ENCODE data around the gene CRYGN. TPM values are rescaled to one million over a fixed set of nuclear protein-coding genes. Genes with fewer than 3 reads are reported as not detected.
A peak's percentile ranks its signal among the peaks of the same experiment; 100 is the strongest.

Gene CRYGN
- polyA plus RNA-seq, 3 donors, result not detected

DNA sequence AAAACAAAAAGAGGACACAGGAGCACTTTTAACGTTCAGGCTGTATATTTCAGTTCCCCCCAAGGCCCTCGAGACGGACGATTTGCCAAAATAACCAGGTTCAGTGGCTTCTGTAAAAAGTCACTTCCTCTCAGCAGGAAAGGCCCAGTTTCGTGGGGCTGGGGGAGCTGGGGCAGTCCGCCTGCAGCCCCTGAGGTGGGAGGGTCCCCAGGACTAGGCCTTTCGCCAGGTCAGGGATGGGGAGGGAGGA lies 58.9 kb downstream of the CRYGN start:
- Histone ChIP-seq H3K9me3 (replicated peaks in 1 of 2; ENCODE audit: control insufficient read depth in 1 of 2, insufficient read depth in 1 of 2, low read length in 2 of 2) (peaks cover 0 to 9% of the 10 kb centered on the region in 2 donors), H4K20me1 (ENCODE audit: insufficient read depth, low read length) (no peaks in the 10 kb centered on the region), H3K9ac (ENCODE audit: insufficient read depth, low read length, poor library complexity, severe bottlenecking) (peak overlapping the region; percentile 29), H3K4me1 (ENCODE audit: control insufficient read depth in 1 of 2, insufficient read depth in 2 of 2, low read length in 2 of 2) (peaks cover 15 to 22% of the 10 kb centered on the region in 2 donors), H2AFZ (ENCODE audit: insufficient read depth, low read depth, low read length, poor library complexity, severe bottlenecking) (peak overlapping the region; percentile 65), H3K79me2 (ENCODE audit: insufficient read depth, low read length) (no peaks in the 10 kb centered on the region), H3K27ac (ENCODE audit: low read depth in 1 of 2, low read length in 2 of 2) (no peak overlapping the region), H3K4me2 (replicated peaks; ENCODE audit: extremely low read depth, low read length, poor library complexity, severe bottlenecking) (peak overlapping the region; percentile 79), H3K4me3 (replicated peaks in 1 of 3; ENCODE audit: low read depth in 2 of 3, low read length in 3 of 3) (peak overlapping the region in 2 of 3 experiments; percentile 1 to 66), H3K36me3 (replicated peaks in 1 of 2; ENCODE audit: control insufficient read depth in 1 of 2, insufficient read depth in 2 of 2, low read length in 2 of 2) (peaks cover 22 to 29% of the 10 kb centered on the region in 2 donors), H3K27me3 (ENCODE audit: control insufficient read depth in 2 of 2, insufficient read depth in 2 of 2, low read length in 2 of 2) (peaks cover 12 to 37% of the 10 kb centered on the region in 2 donors)
- Mint-ChIP-seq H3K27me3 (ENCODE audit: low read depth in 3 of 3) (peaks cover 36 to 50% (median 43%) of the 10 kb centered on the region in 3 donors), H3K9me3 (peaks cover 0 to 12% (median 3%) of the 10 kb centered on the region in 7 donors), H3K36me3 (peaks cover 33 to 37% of the 10 kb centered on the region in 2 donors), H3K4me3 (peak overlapping the region; percentile 63 to 81), H3K4me1 (peaks cover 11% of the 10 kb centered on the region), H3K27ac (no peak overlapping the region)
- 0% methylated on average over 7 of the region's 7 CpGs for WGBS (ENCODE audit: insufficient coverage)
- peak; percentile 20 to 29 (median 23) for DNase-seq
- intact Hi-C loops (cut with micrococcal nuclease), result loop anchor here in 1 of 2 donors (5.0 kb wide), 1 partner anchor 71 kb away; no protein-coding TSS in a partner anchor
- TF ChIP-seq, protein P1, sequence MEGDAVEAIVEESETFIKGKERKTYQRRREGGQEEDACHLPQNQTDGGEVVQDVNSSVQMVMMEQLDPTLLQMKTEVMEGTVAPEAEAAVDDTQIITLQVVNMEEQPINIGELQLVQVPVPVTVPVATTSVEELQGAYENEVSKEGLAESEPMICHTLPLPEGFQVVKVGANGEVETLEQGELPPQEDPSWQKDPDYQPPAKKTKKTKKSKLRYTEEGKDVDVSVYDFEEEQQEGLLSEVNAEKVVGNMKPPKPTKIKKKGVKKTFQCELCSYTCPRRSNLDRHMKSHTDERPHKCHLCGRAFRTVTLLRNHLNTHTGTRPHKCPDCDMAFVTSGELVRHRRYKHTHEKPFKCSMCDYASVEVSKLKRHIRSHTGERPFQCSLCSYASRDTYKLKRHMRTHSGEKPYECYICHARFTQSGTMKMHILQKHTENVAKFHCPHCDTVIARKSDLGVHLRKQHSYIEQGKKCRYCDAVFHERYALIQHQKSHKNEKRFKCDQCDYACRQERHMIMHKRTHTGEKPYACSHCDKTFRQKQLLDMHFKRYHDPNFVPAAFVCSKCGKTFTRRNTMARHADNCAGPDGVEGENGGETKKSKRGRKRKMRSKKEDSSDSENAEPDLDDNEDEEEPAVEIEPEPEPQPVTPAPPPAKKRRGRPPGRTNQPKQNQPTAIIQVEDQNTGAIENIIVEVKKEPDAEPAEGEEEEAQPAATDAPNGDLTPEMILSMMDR (IDR thresholded peaks at IDR 0.05), result no peak

DNA sequence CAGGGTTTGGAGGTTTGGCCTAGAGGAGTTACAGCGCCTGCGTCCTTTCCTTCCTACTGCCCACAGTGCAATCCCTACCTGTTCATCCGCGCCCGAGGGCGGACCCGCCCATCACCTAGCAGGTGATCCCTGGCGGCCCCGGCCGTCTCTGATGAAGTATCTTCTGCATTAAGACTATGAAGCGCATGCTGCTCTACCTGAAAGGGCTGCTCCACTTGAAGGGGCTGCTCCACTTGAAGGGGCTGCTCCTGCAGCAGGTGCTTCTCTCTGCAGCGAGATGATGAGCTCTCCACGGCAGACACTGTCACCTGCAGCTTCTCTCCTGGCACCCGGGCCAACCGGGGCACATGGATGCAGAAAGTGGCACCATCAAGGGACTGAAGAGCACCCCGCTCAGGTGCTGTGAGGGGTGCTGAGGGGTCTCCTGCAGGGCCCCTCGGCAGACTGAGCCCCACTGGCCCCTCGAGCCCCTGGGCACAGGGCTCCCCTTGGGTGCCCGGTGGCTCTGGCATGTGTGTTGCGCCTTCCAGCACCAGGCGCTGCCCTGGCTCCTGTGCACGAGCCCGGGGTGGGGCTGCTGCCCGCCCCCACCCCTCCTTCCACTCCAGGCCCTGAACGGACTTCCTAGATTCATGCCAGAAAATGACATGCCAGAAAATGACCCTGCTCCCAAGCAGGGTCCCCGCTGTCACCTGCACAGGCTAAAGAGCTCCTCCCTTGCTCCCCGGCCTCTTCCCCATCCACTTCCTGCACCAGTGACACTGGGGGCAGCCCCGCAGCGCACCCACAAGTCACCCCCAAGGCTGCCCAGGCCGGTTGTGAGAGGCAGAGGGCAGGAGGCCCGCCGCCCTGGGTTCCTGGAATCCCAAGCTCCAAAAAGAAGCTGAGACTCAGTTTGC lies 59.5 kb downstream of the CRYGN start:
- H3K27ac Mint-ChIP-seq, result no peak overlapping the region
- H3K79me2 ChIP-seq (ENCODE audit: insufficient read depth, low read length), result no peaks in the 10 kb centered on the region
- H2AFZ ChIP-seq (ENCODE audit: insufficient read depth, low read depth, low read length, poor library complexity, severe bottlenecking), result peak overlapping the region; percentile 65
- H3K9me3 Mint-ChIP-seq, result peaks cover 0 to 12% (median 3%) of the 10 kb centered on the region in 7 donors
- WGBS (ENCODE audit: insufficient coverage), result 63% methylated on average over 26 of the region's 32 CpGs
- peaks cover 36 to 47% (median 41%) of the 10 kb centered on the region in 3 donors for H3K27me3 Mint-ChIP-seq (ENCODE audit: low read depth in 3 of 3)
- H3K36me3 ChIP-seq (replicated peaks in 1 of 2; ENCODE audit: control insufficient read depth in 1 of 2, insufficient read depth in 2 of 2, low read length in 2 of 2), result peaks cover 28 to 35% of the 10 kb centered on the region in 2 donors
- H3K9me3 ChIP-seq (replicated peaks in 1 of 2; ENCODE audit: control insufficient read depth in 1 of 2, insufficient read depth in 1 of 2, low read length in 2 of 2), result peaks cover 0 to 9% of the 10 kb centered on the region in 2 donors
- H3K4me1 ChIP-seq (ENCODE audit: control insufficient read depth in 1 of 2, insufficient read depth in 2 of 2, low read length in 2 of 2), result peaks cover 15 to 22% of the 10 kb centered on the region in 2 donors
- peak overlapping the region; percentile 63 to 81 for H3K4me3 Mint-ChIP-seq
- H3K9ac ChIP-seq (ENCODE audit: insufficient read depth, low read length, poor library complexity, severe bottlenecking), result peak overlapping the region; percentile 29
- H4K20me1 ChIP-seq (ENCODE audit: insufficient read depth, low read length), result no peaks in the 10 kb centered on the region
- peaks cover 12 to 37% of the 10 kb centered on the region in 2 donors for H3K27me3 ChIP-seq (ENCODE audit: control insufficient read depth in 2 of 2, insufficient read depth in 2 of 2, low read length in 2 of 2)
- intact Hi-C loops (cut with micrococcal nuclease), result loop anchor here in 1 of 2 donors (5.0 kb wide), 1 partner anchor 72 kb away; no protein-coding TSS in a partner anchor
- no peak overlapping the region for H3K27ac ChIP-seq (ENCODE audit: low read depth in 1 of 2, low read length in 2 of 2)
- DNase-seq, result no peak
- peak overlapping the region in 2 of 3 experiments; percentile 1 to 66 for H3K4me3 ChIP-seq (replicated peaks in 1 of 3; ENCODE audit: low read depth in 2 of 3, low read length in 3 of 3)
- H3K36me3 Mint-ChIP-seq, result peaks cover 38 to 43% of the 10 kb centered on the region in 2 donors
- H3K4me2 ChIP-seq (replicated peaks; ENCODE audit: extremely low read depth, low read length, poor library complexity, severe bottlenecking), result peak overlapping the region; percentile 79
- TF ChIP-seq, protein P1 (IDR thresholded peaks at IDR 0.05), result no peak
- H3K4me1 Mint-ChIP-seq, result peaks cover 11% of the 10 kb centered on the region
